Fibroblast of upper back skin (primary cell): ENCODE measurements around the gene NASP.

Source experiments
- DNase-seq: peaks from one replicate; pipeline ENCODE4 v3.0.0-alpha.2; 2013

The NASP gene

GRCh38 chr1:45620588-45621500, 37.0 kb downstream of the NASP start:
- no peak for DNase-seq

- no peak for DNase-seq
These were observed 37.6 kb downstream of the NASP start for GRCh38 chr1:45621501-45621836.

GRCh38 chr1:45621895-45622523, 38.2 kb downstream of the NASP start:
- no peak for DNase-seq

GRCh38 chr1:45622524-45623394, 38.9 kb downstream of the NASP start:
- DNase-seq: no peak

- no peak for DNase-seq
These were observed 40.1 kb downstream of the NASP start, which contains the start of gene CCDC17 for GRCh38 chr1:45623972-45624371. Gene CCDC17, minus strand, starts transcription at chr1:45624054. Its CDS starts 145 bp downstream, at chr1:45623909.

- no peak for DNase-seq
These were observed 45.2 kb downstream of the NASP start for GRCh38 chr1:45629035-45629434.

GRCh38 chr1:45630429-45630828, 46.6 kb downstream of the NASP start:
- DNase-seq: no peak

- DNase-seq: no peak
These were observed 51.4 kb downstream of the NASP start for GRCh38 chr1:45635211-45635610.

GRCh38 chr1:45640293-45640692, 56.5 kb downstream of the NASP start:
- DNase-seq: no peak

- no peak for DNase-seq
These were observed 59.5 kb downstream of the NASP start for GRCh38 chr1:45643321-45643720.

GRCh38 chr1:45643978-45644377, 60.1 kb downstream of the NASP start:
- no peak for DNase-seq

GRCh38 chr1:45644661-45645060, 60.8 kb downstream of the NASP start:
- no peak for DNase-seq

GRCh38 chr1:45647248-45648021, 63.6 kb downstream of the NASP start:
- no peak for DNase-seq

- peak; percentile 32 for DNase-seq
These were observed 70.9 kb downstream of the NASP start for GRCh38 chr1:45654540-45655280.

GRCh38 chr1:45656573-45657226, 72.9 kb downstream of the NASP start:
- no peak for DNase-seq

- DNase-seq: no peak
These were observed 74.3 kb downstream of the NASP start for GRCh38 chr1:45658171-45658570.

- DNase-seq: no peak
These were observed 75.4 kb downstream of the NASP start for GRCh38 chr1:45659222-45659621.

- DNase-seq: no peak
These were observed 76.5 kb downstream of the NASP start for GRCh38 chr1:45660336-45660735.

GRCh38 chr1:45666836-45667235, 83.0 kb downstream of the NASP start:
- no peak for DNase-seq

GRCh38 chr1:45667321-45668111, 83.7 kb downstream of the NASP start:
- no peak for DNase-seq
